GOT3 (cell line): ENCODE data around the gene PTPRK.

ENCODE experiments used
- DNase-seq: peaks from one replicate; lab custom pipeline; 2025; ENCODE audit warnings: mixed read lengths; lab: John Stamatoyannopoulos, UW

PTPRK gene

GRCh38 chr6:128515550-128516513, 4.6 kb downstream of the PTPRK start:
- no peak for DNase-seq

GRCh38 chr6:128513878-128514277, 6.5 kb downstream of the PTPRK start:
- no peak for DNase-seq

GRCh38 chr6:128512296-128512695, 8.1 kb downstream of the PTPRK start:
- DNase-seq, result no peak

- no peak for DNase-seq
Measured at GRCh38 chr6:128511506-128511905, 8.9 kb downstream of the PTPRK start.

- DNase-seq, result no peak
Measured at GRCh38 chr6:128509709-128510108, 10.7 kb downstream of the PTPRK start.

- no peak for DNase-seq
Measured at GRCh38 chr6:128508588-128509296, 11.7 kb downstream of the PTPRK start.

- DNase-seq, result no peak
Measured at GRCh38 chr6:128507337-128508310, 12.8 kb downstream of the PTPRK start.

GRCh38 chr6:128505603-128506002, 14.8 kb downstream of the PTPRK start:
- no peak for DNase-seq

GRCh38 chr6:128504003-128504654, 16.3 kb downstream of the PTPRK start:
- DNase-seq, result no peak

GRCh38 chr6:128500749-128501600, 19.4 kb downstream of the PTPRK start:
- DNase-seq, result no peak

GRCh38 chr6:128500014-128500413, 20.4 kb downstream of the PTPRK start:
- no peak for DNase-seq

- DNase-seq, result no peak
Measured at GRCh38 chr6:128499079-128499731, 21.2 kb downstream of the PTPRK start.

- DNase-seq, result no peak
Measured at GRCh38 chr6:128498234-128498633, 22.2 kb downstream of the PTPRK start.

- no peak for DNase-seq
Measured at GRCh38 chr6:128495536-128496333, 24.7 kb downstream of the PTPRK start.

- DNase-seq, result no peak
Measured at GRCh38 chr6:128494440-128494839, 26.0 kb downstream of the PTPRK start.

- no peak for DNase-seq
Measured at GRCh38 chr6:128493877-128494276, 26.5 kb downstream of the PTPRK start.

GRCh38 chr6:128492386-128492785, 28.0 kb downstream of the PTPRK start:
- no peak for DNase-seq

- no peak for DNase-seq
Measured at GRCh38 chr6:128491610-128492206, 28.7 kb downstream of the PTPRK start.
